Prostate gland (tissue), 2 donors: Measurements from ENCODE around the gene TOGARAM2. TPM values are rescaled to one million over a fixed set of nuclear protein-coding genes. Genes with fewer than 3 reads are reported as not detected.
A peak's percentile ranks its signal among the peaks of the same experiment; 100 is the strongest.

ENCODE experiments used
- DNase-seq: peaks from one replicate; pipeline ENCODE4 v3.0.0-alpha.2; 2019; ENCODE audit warnings: low spot score
- H3K27ac ChIP-seq, 2 donors: fragments of 200-600 bp; sonication (generic); 2 replicates each; pipeline ENCODE4 v1.5.1; 2017 to 2019
- H3K27me3 ChIP-seq: fragments of 200-600 bp; sonication (generic); replicated peaks from 2 replicates; pipeline ENCODE4 v1.5.1; 2019; ENCODE audit not compliant: insufficient read depth
- H3K36me3 ChIP-seq, 2 donors: fragments of 200-600 bp; sonication (generic); 1 replicate in 1 of 2; 2 replicates in 1 of 2; pipeline versions ENCODE4 v1.5.1 to v1.8.1; 2017 to 2019
- H3K4me1 ChIP-seq: fragments of 200-600 bp; sonication (generic); replicated peaks from 2 replicates; pipeline ENCODE4 v1.5.1; 2019
- H3K4me3 ChIP-seq, 2 donors: fragments of 200-600 bp; sonication (generic); 2 replicates each; pipeline ENCODE4 v1.5.1; 2017 to 2019
- H3K9me3 ChIP-seq: fragments of 200-600 bp; sonication (generic); 2 replicates; pipeline ENCODE4 v1.5.1; 2017
- POLR2A ChIP-seq: fragments of 450-650 bp; IDR thresholded peaks from one replicate; pipeline ENCODE4 v1.6.1; 2016; ENCODE audit warnings: antibody characterized with exemption, mild to moderate bottlenecking
- POLR2AphosphoS5 ChIP-seq: sonication (generic); formaldehyde crosslinking; IDR thresholded peaks from one replicate; pipeline ENCODE4 v1.6.1; 2017; ENCODE audit warnings: antibody characterized with exemption
- WGBS: methylation state at CpG from one replicate; pipeline ENCODE4 v1.1.5; 2018; 5-methylcytosine and 5-hydroxymethylcytosine counted together
- intact Hi-C: fragments of 100-400 bp; cut with DNase I; formaldehyde crosslinking; loops from one replicate; pipeline ENCODE4 v1.14.2; 2022
- total RNA-seq, 2 donors: library from RNA; depleted of rRNA; stranded (reverse); fragments of >200 nt; gene quantifications; one replicate each; pipeline ENCODE4 v1.1.0, GENCODE V29; 2016
- TF ChIP-seq, protein P1 (sequence below), 4 experiments: fragments of 200-600 bp in 2 of 4; fragments of 450-650 bp in 2 of 4; sonication (generic) in 2 of 4; IDR thresholded peaks; 1 replicate in 3 of 4; 2 replicates in 1 of 4; pipeline ENCODE4 v1.5.1; 2016 to 2019; ENCODE audit warnings: antibody characterized with exemption in 4 of 4, mild to moderate bottlenecking in 2 of 4, moderate library complexity in 2 of 4

The TOGARAM2 gene
- total RNA-seq, 2 donors from 2014 or later, result 0.36 to 0.62 TPM

DNA sequence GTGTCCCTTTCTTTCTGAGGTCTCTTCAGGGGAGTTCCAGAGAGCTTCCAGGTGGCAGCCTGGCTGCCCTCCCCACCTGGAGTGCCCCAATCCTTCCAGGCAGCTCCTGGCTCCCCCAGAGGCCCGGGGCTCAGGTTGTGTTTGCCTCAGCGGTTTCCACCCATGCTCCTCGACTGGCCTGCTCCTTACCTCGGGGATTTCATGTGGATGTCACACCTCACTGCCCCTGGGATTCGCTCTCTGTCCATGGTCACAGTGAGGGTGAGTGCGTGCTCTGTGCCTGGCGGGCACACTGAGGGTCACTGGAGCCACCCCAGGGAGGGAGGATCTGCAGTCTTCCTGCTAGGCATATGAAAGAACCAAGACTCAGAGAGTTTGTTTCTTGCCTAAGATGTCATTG lies 2.1 kb upstream of the TOGARAM2 start:
- no peak for DNase-seq
- intact Hi-C loops, result no loop called here
- H3K36me3 ChIP-seq, result no peaks in the 10 kb centered on the region
- no peaks in the 10 kb centered on the region for H3K27me3 ChIP-seq
- WGBS, result 61% methylated on average over 7 of the region's 7 CpGs
- H3K4me3 ChIP-seq, result no peak overlapping the region
- no peaks in the 10 kb centered on the region for H3K9me3 ChIP-seq
- no peak overlapping the region for H3K27ac ChIP-seq
- H3K4me1 ChIP-seq, result no peaks in the 10 kb centered on the region
- TF ChIP-seq, protein P1, sequence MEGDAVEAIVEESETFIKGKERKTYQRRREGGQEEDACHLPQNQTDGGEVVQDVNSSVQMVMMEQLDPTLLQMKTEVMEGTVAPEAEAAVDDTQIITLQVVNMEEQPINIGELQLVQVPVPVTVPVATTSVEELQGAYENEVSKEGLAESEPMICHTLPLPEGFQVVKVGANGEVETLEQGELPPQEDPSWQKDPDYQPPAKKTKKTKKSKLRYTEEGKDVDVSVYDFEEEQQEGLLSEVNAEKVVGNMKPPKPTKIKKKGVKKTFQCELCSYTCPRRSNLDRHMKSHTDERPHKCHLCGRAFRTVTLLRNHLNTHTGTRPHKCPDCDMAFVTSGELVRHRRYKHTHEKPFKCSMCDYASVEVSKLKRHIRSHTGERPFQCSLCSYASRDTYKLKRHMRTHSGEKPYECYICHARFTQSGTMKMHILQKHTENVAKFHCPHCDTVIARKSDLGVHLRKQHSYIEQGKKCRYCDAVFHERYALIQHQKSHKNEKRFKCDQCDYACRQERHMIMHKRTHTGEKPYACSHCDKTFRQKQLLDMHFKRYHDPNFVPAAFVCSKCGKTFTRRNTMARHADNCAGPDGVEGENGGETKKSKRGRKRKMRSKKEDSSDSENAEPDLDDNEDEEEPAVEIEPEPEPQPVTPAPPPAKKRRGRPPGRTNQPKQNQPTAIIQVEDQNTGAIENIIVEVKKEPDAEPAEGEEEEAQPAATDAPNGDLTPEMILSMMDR (IDR thresholded peaks at IDR 0.05), result no peak
- no peak for TF ChIP-seq POLR2AphosphoS5
- no peak for TF ChIP-seq POLR2A

DNA sequence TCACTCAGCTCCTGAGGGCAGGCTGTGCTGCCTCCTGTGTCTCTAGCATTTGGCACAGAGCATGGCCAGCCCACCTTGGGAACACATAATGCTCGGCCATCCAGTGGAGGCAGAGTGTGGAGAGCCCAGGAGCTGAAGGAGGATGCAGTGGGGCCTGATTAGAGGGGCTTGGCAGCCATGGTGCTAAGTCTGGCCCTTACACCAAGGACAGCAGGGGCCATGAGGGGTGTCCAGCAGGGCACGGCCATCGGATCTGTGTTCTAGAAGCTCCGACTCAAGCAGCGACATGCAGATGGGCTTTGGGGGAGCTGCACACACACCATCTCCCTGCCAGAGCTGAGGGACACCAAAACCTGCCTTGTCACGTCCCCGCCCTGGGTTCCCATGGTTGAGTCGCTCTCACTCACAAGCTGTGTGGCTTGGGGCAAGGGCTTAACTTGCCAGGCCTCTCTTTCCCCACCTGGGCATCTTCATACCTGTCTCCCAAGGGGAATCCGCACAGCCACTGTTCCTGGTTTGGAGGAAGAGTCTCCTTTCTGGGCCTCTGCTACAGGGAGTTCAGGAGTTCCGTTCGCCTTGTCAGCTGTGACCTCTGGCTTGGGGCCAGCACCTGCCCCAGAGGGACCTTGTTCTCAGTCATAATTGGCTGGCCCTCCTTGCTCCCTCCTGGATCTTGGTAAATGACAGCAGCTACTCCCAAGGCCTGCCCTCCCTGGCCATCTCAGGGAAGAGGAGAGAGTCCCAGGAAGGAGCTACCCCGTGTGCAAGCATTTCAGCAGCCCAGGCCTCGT lies 1.3 kb upstream of the TOGARAM2 start:
- DNase-seq, result no peak
- H3K9me3 ChIP-seq, result no peaks in the 10 kb centered on the region
- TF ChIP-seq POLR2AphosphoS5 (no peak), POLR2A (no peak)
- TF ChIP-seq, protein P1 (IDR thresholded peaks at IDR 0.05), result no peak
- no peak overlapping the region for H3K4me3 ChIP-seq
- no peaks in the 10 kb centered on the region for H3K4me1 ChIP-seq
- H3K36me3 ChIP-seq, result no peaks in the 10 kb centered on the region
- WGBS, result 85% methylated on average over 13 of the region's 13 CpGs
- intact Hi-C loops, result no loop called here
- no peaks in the 10 kb centered on the region for H3K27me3 ChIP-seq
- no peak overlapping the region for H3K27ac ChIP-seq

DNA sequence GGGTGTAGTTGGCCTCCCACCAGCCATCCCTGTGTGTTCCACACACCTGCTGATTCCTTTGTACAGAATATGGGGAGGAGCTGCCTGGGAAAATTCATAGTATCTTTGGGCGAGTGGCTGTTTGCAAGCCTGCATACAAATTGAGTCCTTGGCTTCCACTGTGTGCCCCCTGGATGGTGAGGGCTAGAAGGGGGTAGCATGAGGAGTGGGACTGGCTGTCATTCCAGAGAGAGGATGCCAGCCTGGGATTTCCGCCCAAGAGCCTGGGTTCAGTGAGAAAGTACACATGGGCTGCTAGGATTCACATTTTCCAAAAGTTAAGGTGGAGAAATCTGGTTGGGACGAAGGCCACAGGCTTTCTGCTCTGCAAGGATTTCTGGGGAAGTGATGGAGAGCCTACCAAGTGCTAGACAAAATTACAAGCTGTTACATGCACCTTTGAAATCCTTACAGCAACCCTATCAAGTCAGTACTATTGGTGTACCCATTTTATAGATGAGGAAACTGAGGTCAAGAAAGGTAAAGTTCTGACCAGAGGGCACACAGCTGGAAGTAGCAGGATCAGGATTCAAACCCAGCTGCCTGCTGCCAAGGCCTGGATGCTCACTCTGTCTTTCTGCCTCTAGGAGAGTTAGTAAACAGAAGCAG lies 606 bp upstream of the TOGARAM2 start:
- Histone ChIP-seq H3K36me3 (no peaks in the 10 kb centered on the region), H3K9me3 (no peaks in the 10 kb centered on the region), H3K27me3 (no peaks in the 10 kb centered on the region), H3K27ac (peak overlapping the region in 1 of 2 donors; percentile 53), H3K4me1 (no peaks in the 10 kb centered on the region), H3K4me3 (no peak overlapping the region)
- 73% methylated on average over 3 of the region's 3 CpGs for WGBS
- intact Hi-C loops, result no loop called here
- TF ChIP-seq, protein P1 (IDR thresholded peaks at IDR 0.05), result peak in 1 of 4 experiments; percentile 10
- TF ChIP-seq POLR2AphosphoS5, result no peak
- no peak for DNase-seq

DNA sequence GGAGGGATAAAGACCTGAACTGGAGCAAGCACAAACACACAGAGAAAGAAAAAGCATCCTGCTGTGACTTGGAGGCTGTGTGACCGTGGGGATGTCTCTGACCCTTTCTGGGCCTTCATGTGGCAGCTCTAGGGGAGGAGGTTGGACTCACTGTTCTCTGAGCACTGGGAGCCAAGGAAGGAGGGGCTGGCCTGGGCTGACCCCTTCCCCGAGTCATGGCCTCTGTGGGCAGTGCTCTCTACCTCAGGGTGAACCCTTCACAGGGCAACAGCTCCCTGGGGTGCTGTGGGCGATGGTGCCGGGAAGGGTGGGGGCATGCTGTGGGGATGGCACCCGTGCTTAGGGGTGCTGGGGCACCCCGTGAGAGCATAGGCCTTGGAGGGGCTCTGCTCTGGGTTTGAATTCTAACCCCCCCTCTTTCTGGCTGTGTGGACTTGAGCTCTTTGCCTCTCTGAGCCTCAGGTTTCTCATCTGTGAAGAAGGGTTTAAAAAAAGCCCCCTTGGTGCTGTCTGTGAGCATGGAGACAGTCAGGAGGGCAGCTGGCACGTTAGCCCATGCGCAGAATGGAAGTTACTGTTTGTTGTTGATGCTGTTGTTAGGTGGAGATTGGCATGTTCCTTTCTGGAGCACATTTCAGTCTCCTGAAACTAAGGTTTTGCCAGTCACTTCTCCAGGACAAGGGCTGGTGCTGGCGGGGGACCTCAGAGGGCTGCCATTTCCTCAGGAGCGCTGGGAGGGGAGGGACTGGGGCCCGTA lies 700 bp downstream of the TOGARAM2 start:
- no peak for TF ChIP-seq POLR2AphosphoS5
- TF ChIP-seq, protein P1 (IDR thresholded peaks at IDR 0.05), result no peak
- DNase-seq, result no peak
- Histone ChIP-seq H3K4me1 (no peaks in the 10 kb centered on the region), H3K27me3 (no peaks in the 10 kb centered on the region), H3K36me3 (no peaks in the 10 kb centered on the region), H3K4me3 (no peak overlapping the region), H3K27ac (peak overlapping the region; percentile 48 to 53), H3K9me3 (no peaks in the 10 kb centered on the region)
- intact Hi-C loops, result no loop called here
- 89% methylated on average over 11 of the region's 11 CpGs for WGBS
